Transverse colon (tissue), 3 donors: ENCODE measurements around the gene MAGI1.

Experiments
- POLR2A ChIP-seq: fragments of 450-650 bp; IDR thresholded peaks from one replicate; pipeline ENCODE4 v1.6.1; 2016; ENCODE audit warnings: antibody characterized with exemption, mild to moderate bottlenecking, moderate library complexity
- TF ChIP-seq, protein P1 (sequence below), 5 experiments: fragments of 200-600 bp in 3 of 5; fragments of 450-650 bp in 2 of 5; sonication (generic) in 3 of 5; IDR thresholded peaks; 1 replicate in 2 of 5; 2 replicates in 3 of 5; pipeline ENCODE4 v1.5.1; 2016 to 2017; ENCODE audit warnings: antibody characterized with exemption in 5 of 5, inconsistent platforms in 3 of 5, mild to moderate bottlenecking in 2 of 5, moderate library complexity in 1 of 5

- no peak for TF ChIP-seq POLR2A
- TF ChIP-seq, protein P1, sequence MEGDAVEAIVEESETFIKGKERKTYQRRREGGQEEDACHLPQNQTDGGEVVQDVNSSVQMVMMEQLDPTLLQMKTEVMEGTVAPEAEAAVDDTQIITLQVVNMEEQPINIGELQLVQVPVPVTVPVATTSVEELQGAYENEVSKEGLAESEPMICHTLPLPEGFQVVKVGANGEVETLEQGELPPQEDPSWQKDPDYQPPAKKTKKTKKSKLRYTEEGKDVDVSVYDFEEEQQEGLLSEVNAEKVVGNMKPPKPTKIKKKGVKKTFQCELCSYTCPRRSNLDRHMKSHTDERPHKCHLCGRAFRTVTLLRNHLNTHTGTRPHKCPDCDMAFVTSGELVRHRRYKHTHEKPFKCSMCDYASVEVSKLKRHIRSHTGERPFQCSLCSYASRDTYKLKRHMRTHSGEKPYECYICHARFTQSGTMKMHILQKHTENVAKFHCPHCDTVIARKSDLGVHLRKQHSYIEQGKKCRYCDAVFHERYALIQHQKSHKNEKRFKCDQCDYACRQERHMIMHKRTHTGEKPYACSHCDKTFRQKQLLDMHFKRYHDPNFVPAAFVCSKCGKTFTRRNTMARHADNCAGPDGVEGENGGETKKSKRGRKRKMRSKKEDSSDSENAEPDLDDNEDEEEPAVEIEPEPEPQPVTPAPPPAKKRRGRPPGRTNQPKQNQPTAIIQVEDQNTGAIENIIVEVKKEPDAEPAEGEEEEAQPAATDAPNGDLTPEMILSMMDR (IDR thresholded peaks at IDR 0.05): no peak
Measured at GRCh38 chr3:65974509-65974908, 64.2 kb downstream of the MAGI1 start.
